K562 (cell line): ENCODE data around the gene RAD1. TPM values are rescaled to one million over a fixed set of nuclear protein-coding genes. Genes with fewer than 3 reads are reported as not detected.

ENCODE experiments used
- KAT2B ChIP-seq: IDR thresholded peaks from one replicate; pipeline ENCODE4 v1.6.1; 2012; ENCODE audit warnings: low read depth, mild to moderate bottlenecking, control low read depth, inconsistent platforms, low read length, moderate library complexity
- MAFG ChIP-seq: fragments of 450-650 bp; conservative IDR thresholded peaks from 2 replicates; pipeline ENCODE4 v1.6.1; 2016; ENCODE audit warnings: missing genetic modification characterization, missing compliant biosample characterization
- NR2C1 ChIP-seq, 2 experiments: fragments of 450-650 bp; IDR thresholded peaks; 2 replicates each; pipeline ENCODE4 v1.6.1; 2017; ENCODE audit warnings: mild to moderate bottlenecking in 2 of 2, antibody characterized with exemption in 1 of 2, inconsistent platforms in 1 of 2, missing compliant biosample characterization in 1 of 2, missing genetic modification characterization in 1 of 2
- RBM22 ChIP-seq: fragments of 200-400 bp; formaldehyde crosslinking; IDR thresholded peaks from 2 replicates; pipeline ENCODE4 v1.6.1; 2018; ENCODE audit warnings: low read length, low read depth; ENCODE audit not compliant: poor library complexity, severe bottlenecking
- RUNX1 ChIP-seq: sonication (generic); IDR thresholded peaks from 2 replicates; pipeline ENCODE4 v1.6.1; 2016; ENCODE audit warnings: antibody characterized with exemption, low read depth
- SMARCC2 ChIP-seq: fragments of 450-650 bp; IDR thresholded peaks from 2 replicates; pipeline ENCODE4 v1.6.1; 2017; ENCODE audit warnings: antibody characterized with exemption, moderate library complexity, mild to moderate bottlenecking, low read depth
- SP1 ChIP-seq: sonication (generic); formaldehyde crosslinking; IDR thresholded peaks from 2 replicates; pipeline ENCODE4 v1.8.1; 2022; ENCODE audit warnings: mild to moderate bottlenecking, missing genetic modification reagents
- ZBTB1 ChIP-seq: sonication (generic); formaldehyde crosslinking; IDR thresholded peaks from 2 replicates; pipeline ENCODE4 v1.8.1; 2023; ENCODE audit warnings: missing genetic modification reagents, low read depth, mild to moderate bottlenecking, borderline replicate concordance
- ZNF165 ChIP-seq: fragments of 250-450 bp; sonication (Bioruptor Pico); IDR thresholded peaks from 2 replicates; pipeline ENCODE4 v1.4.0; 2020; ENCODE audit warnings: borderline replicate concordance
- ZNF212 ChIP-seq: fragments of 450-650 bp; formaldehyde crosslinking; IDR thresholded peaks from 2 replicates; pipeline ENCODE4 v1.4.0; 2020; ENCODE audit warnings: mild to moderate bottlenecking
- polyA plus RNA-seq, 8 experiments: library from polyadenylated mRNA; depleted of rRNA in 4 of 8; stranded (reverse) in 5 of 8; unstranded in 3 of 8; fragments of >200 nt; fragmentation: Nextera tagmentation in 2 of 8; fragmentation: Illumina TruSeq in 1 of 8; extraction: Ambion mirVana in 2 of 8; extraction: Trizol in 1 of 8; gene quantifications; 2 replicates each; pipeline versions ENCODE4 v1.2.1 to v1.2.3, GENCODE V29; 2011 to 2014; ENCODE audit warnings: inconsistent platforms in 1 of 8, missing spikeins in 1 of 8
- total RNA-seq, 7 experiments: library from RNA; depleted of rRNA in 6 of 7; stranded (reverse); fragments of >200 nt in 6 of 7; fragmentation: Illumina TruSeq in 2 of 7; extraction: Trizol in 2 of 7; gene quantifications; 2 replicates each; pipeline versions ENCODE4 v1.2.1 to v1.2.3, GENCODE V29; 2011 to 2021; ENCODE audit warnings: low replicate concordance in 1 of 7
- TF ChIP-seq, protein P1 (sequence below): sonication (generic); formaldehyde crosslinking; IDR thresholded peaks from 2 replicates; pipeline ENCODE4 v1.8.0; 2022; ENCODE audit warnings: mild to moderate bottlenecking, low read depth, missing genetic modification reagents
- TF ChIP-seq, protein P2 (sequence below): fragments of 450-650 bp; conservative IDR thresholded peaks from 2 replicates; pipeline ENCODE4 v1.6.1; 2016; ENCODE audit warnings: missing genetic modification characterization, low read depth, mild to moderate bottlenecking, missing compliant biosample characterization, moderate library complexity
- TF ChIP-seq, protein P3 (sequence below): IDR thresholded peaks from 2 replicates; pipeline ENCODE4 v1.6.1; 2012; ENCODE audit warnings: low read depth, low read length, improper control_type of control experiment, borderline replicate concordance
- TF ChIP-seq, protein P4 (sequence below): IDR thresholded peaks from 2 replicates; pipeline ENCODE4 v1.6.1; 2014; ENCODE audit warnings: antibody characterized with exemption
- TF ChIP-seq, protein P5 (sequence below): fragments of 450-650 bp; IDR thresholded peaks from one replicate; pipeline ENCODE4 v1.6.1; 2018; ENCODE audit warnings: mild to moderate bottlenecking, moderate library complexity; ENCODE audit not compliant: partially characterized antibody
- TF ChIP-seq, protein P6 (sequence below): sonication (generic); formaldehyde crosslinking; IDR thresholded peaks from 2 replicates; pipeline ENCODE4 v1.8.1; 2022; ENCODE audit warnings: missing genetic modification reagents
- TF ChIP-seq, protein P7 (sequence below): fragments of 250-450 bp; sonication (Bioruptor Pico); IDR thresholded peaks from 2 replicates; pipeline ENCODE4 v1.9.0; 2021; ENCODE audit warnings: mild to moderate bottlenecking, inconsistent platforms

RAD1 gene
- total and polyA plus RNA-seq, 9 of the 15 experiments (the other 6 are each of a cell fraction or from before 2014, with no cell fraction given): 44.5 to 148 (median 60.8) TPM

DNA sequence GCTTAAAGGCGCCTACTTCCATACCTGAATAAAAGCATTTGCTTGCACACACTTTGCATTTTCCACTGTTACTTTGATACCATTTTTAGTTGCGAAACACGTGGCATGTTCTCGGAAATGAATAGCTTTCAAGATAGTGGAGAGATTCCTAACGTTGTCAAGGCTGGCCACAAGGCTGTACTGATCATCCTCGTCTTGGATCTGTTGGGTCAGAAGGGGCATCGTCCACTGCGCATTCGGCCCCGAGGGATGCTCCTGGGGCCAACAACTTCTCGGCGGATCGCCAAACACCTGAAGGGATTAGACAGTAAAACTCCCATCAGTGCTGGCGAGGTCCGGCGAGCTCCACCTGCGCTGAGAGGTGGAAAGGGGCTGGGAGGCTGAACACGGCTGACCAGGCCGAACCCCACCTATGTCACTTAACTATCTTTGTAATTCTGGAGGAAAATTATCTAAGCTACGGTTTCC lies 599 bp downstream of the RAD1 start (continued):
- TF ChIP-seq RBM22: no peak
- no peak for TF ChIP-seq MAFG
- TF ChIP-seq, protein P1, sequence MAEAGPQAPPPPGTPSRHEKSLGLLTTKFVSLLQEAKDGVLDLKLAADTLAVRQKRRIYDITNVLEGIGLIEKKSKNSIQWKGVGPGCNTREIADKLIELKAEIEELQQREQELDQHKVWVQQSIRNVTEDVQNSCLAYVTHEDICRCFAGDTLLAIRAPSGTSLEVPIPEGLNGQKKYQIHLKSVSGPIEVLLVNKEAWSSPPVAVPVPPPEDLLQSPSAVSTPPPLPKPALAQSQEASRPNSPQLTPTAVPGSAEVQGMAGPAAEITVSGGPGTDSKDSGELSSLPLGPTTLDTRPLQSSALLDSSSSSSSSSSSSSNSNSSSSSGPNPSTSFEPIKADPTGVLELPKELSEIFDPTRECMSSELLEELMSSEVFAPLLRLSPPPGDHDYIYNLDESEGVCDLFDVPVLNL: no peak
- TF ChIP-seq, protein P2, sequence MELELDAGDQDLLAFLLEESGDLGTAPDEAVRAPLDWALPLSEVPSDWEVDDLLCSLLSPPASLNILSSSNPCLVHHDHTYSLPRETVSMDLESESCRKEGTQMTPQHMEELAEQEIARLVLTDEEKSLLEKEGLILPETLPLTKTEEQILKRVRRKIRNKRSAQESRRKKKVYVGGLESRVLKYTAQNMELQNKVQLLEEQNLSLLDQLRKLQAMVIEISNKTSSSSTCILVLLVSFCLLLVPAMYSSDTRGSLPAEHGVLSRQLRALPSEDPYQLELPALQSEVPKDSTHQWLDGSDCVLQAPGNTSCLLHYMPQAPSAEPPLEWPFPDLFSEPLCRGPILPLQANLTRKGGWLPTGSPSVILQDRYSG (tag): 0 out of 2 replicates have a peak, but pooled peaks have one; percentile 34
- TF ChIP-seq, protein P3, sequence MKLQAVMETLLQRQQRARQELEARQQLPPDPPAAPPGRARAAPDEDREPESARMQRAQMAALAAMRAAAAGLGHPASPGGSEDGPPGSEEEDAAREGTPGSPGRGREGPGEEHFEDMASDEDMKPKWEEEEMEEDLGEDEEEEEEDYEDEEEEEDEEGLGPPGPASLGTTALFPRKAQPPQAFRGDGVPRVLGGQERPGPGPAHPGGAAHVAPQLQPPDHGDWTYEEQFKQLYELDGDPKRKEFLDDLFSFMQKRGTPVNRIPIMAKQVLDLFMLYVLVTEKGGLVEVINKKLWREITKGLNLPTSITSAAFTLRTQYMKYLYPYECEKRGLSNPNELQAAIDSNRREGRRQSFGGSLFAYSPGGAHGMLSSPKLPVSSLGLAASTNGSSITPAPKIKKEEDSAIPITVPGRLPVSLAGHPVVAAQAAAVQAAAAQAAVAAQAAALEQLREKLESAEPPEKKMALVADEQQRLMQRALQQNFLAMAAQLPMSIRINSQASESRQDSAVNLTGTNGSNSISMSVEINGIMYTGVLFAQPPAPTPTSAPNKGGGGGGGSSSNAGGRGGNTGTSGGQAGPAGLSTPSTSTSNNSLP: no peak
- no peak for TF ChIP-seq SMARCC2
- TF ChIP-seq KAT2B: no peak
- TF ChIP-seq ZNF165: 0 out of 2 replicates have a peak, but pooled peaks have one; percentile 8
- TF ChIP-seq, protein P4, sequence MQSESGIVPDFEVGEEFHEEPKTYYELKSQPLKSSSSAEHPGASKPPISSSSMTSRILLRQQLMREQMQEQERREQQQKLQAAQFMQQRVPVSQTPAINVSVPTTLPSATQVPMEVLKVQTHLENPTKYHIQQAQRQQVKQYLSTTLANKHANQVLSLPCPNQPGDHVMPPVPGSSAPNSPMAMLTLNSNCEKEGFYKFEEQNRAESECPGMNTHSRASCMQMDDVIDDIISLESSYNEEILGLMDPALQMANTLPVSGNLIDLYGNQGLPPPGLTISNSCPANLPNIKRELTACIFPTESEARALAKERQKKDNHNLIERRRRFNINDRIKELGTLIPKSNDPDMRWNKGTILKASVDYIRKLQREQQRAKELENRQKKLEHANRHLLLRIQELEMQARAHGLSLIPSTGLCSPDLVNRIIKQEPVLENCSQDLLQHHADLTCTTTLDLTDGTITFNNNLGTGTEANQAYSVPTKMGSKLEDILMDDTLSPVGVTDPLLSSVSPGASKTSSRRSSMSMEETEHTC: no peak
- TF ChIP-seq RUNX1: no peak
- no peak for TF ChIP-seq ZBTB1
- TF ChIP-seq NR2C1 (IDR thresholded peaks at IDR 0.05): no peak
- no peak for TF ChIP-seq NR2C1 (tag; IDR thresholded peaks at IDR 0.05)
- TF ChIP-seq, protein P5, sequence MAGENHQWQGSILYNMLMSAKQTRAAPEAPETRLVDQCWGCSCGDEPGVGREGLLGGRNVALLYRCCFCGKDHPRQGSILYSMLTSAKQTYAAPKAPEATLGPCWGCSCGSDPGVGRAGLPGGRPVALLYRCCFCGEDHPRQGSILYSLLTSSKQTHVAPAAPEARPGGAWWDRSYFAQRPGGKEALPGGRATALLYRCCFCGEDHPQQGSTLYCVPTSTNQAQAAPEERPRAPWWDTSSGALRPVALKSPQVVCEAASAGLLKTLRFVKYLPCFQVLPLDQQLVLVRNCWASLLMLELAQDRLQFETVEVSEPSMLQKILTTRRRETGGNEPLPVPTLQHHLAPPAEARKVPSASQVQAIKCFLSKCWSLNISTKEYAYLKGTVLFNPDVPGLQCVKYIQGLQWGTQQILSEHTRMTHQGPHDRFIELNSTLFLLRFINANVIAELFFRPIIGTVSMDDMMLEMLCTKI: no peak
- TF ChIP-seq, protein P6, sequence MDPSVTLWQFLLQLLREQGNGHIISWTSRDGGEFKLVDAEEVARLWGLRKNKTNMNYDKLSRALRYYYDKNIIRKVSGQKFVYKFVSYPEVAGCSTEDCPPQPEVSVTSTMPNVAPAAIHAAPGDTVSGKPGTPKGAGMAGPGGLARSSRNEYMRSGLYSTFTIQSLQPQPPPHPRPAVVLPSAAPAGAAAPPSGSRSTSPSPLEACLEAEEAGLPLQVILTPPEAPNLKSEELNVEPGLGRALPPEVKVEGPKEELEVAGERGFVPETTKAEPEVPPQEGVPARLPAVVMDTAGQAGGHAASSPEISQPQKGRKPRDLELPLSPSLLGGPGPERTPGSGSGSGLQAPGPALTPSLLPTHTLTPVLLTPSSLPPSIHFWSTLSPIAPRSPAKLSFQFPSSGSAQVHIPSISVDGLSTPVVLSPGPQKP: no peak
- TF ChIP-seq SP1 (CRISPR knock-in tag): no peak
- TF ChIP-seq, protein P7, sequence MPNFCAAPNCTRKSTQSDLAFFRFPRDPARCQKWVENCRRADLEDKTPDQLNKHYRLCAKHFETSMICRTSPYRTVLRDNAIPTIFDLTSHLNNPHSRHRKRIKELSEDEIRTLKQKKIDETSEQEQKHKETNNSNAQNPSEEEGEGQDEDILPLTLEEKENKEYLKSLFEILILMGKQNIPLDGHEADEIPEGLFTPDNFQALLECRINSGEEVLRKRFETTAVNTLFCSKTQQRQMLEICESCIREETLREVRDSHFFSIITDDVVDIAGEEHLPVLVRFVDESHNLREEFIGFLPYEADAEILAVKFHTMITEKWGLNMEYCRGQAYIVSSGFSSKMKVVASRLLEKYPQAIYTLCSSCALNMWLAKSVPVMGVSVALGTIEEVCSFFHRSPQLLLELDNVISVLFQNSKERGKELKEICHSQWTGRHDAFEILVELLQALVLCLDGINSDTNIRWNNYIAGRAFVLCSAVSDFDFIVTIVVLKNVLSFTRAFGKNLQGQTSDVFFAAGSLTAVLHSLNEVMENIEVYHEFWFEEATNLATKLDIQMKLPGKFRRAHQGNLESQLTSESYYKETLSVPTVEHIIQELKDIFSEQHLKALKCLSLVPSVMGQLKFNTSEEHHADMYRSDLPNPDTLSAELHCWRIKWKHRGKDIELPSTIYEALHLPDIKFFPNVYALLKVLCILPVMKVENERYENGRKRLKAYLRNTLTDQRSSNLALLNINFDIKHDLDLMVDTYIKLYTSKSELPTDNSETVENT: no peak
- no peak for TF ChIP-seq ZNF212 (CRISPR knock-in tag)
